ENCODE data around the gene OBSL1.

DNA sequence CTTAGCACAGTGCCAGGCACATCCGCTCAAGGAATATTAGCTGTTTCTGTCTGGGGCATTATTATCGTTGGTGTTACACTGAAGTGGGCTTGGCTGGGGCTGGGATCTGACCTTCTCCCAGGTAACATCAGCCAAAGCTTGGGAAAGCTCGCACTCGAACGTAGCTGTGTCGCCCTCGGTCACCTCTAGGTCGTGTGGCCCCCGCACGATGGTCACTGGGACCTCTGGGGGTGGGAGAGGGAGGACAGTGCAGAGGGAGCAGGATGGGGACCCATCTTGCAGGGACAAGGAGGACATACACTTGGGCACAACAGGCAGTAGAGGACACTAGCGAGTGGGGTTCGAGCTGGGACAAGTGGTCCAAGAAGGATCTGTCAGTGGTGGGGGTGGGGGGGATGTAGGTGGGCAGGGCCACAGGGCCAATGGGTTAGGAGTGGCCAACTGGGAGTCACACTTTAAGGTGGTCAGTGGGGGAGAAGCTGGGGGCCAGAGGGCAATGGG is 17.8 kb downstream of the OBSL1 start:
- TF ChIP-seq, protein P1, sequence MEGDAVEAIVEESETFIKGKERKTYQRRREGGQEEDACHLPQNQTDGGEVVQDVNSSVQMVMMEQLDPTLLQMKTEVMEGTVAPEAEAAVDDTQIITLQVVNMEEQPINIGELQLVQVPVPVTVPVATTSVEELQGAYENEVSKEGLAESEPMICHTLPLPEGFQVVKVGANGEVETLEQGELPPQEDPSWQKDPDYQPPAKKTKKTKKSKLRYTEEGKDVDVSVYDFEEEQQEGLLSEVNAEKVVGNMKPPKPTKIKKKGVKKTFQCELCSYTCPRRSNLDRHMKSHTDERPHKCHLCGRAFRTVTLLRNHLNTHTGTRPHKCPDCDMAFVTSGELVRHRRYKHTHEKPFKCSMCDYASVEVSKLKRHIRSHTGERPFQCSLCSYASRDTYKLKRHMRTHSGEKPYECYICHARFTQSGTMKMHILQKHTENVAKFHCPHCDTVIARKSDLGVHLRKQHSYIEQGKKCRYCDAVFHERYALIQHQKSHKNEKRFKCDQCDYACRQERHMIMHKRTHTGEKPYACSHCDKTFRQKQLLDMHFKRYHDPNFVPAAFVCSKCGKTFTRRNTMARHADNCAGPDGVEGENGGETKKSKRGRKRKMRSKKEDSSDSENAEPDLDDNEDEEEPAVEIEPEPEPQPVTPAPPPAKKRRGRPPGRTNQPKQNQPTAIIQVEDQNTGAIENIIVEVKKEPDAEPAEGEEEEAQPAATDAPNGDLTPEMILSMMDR (IDR thresholded peaks at IDR 0.05) = no peak
- no peak for TF ChIP-seq POLR2A (IDR thresholded peaks at IDR 0.05)

Data from suprapubic skin (tissue), 3 donors.